Esophagus squamous epithelium (tissue), 4 donors: ENCODE measurements around the gene HOXA13.

Source experiments
- POLR2A ChIP-seq, 4 donors: fragments of 450-650 bp; IDR thresholded peaks; one replicate each; pipeline ENCODE4 v1.6.1; 2017; ENCODE audit warnings: antibody characterized with exemption in 4 of 4, mild to moderate bottlenecking in 4 of 4, moderate library complexity in 3 of 4
- TF ChIP-seq, protein P1 (sequence below), 6 experiments: fragments of 450-650 bp in 4 of 6; fragments of 200-600 bp in 2 of 6; sonication (generic) in 2 of 6; IDR thresholded peaks; one replicate each; pipeline ENCODE4 v1.5.1; 2016 to 2019; ENCODE audit warnings: antibody characterized with exemption in 6 of 6, mild to moderate bottlenecking in 4 of 6, moderate library complexity in 4 of 6

DNA sequence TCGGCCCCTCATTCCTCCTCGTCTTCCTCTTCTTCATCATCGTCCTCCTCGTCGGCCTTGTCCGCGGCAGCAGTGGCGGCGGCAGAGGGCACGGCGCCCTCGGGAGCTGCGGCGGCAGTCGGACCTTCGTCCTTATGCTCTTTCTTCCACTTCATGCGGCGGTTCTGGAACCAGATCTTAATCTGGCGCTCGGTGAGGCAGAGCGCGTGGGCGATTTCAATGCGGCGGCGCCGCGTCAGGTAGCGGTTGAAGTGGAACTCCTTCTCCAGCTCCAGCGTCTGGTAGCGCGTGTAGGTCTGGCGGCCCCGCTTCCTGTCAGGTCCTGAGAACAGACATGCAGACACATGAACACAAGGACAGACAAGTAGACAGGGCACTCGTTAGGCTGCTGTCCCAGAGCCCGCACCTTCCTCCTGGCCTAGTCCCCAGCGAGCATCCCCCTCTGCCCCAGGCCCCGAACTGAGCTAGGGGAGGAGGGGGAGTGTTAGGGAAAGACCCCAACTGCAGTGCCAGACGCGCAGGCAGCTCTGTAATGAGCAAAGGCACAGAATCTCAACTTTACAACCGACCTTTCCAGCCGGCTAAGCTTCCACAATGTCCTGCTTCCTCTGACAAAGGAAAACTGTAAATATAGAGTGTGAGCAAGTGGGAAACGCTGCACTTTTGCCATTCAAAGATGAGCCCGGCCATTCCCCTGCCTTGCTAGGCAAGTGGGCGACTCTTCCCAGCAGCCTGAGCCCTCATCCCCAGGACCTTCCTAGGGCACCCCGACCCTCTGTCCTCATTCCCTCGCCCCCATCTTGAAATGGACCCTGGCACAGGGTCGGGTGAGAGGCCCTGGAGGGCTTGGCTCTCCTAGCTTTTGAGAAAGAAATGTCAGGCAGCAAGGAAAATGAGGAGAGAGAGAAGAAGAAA, 44.7 kb downstream of the HOXA13 start:
- no peak for TF ChIP-seq POLR2A (IDR thresholded peaks at IDR 0.05)
- TF ChIP-seq, protein P1, sequence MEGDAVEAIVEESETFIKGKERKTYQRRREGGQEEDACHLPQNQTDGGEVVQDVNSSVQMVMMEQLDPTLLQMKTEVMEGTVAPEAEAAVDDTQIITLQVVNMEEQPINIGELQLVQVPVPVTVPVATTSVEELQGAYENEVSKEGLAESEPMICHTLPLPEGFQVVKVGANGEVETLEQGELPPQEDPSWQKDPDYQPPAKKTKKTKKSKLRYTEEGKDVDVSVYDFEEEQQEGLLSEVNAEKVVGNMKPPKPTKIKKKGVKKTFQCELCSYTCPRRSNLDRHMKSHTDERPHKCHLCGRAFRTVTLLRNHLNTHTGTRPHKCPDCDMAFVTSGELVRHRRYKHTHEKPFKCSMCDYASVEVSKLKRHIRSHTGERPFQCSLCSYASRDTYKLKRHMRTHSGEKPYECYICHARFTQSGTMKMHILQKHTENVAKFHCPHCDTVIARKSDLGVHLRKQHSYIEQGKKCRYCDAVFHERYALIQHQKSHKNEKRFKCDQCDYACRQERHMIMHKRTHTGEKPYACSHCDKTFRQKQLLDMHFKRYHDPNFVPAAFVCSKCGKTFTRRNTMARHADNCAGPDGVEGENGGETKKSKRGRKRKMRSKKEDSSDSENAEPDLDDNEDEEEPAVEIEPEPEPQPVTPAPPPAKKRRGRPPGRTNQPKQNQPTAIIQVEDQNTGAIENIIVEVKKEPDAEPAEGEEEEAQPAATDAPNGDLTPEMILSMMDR (IDR thresholded peaks at IDR 0.05), result no peak
